Lower lobe of right lung (tissue), 2 donors: Measurements from ENCODE around the gene PLSCR3. TPM values are rescaled to one million over a fixed set of nuclear protein-coding genes. Genes with fewer than 3 reads are reported as not detected.

ENCODE experiments used
- ATAC-seq, 2 donors: fragments of 200-7000 bp; cut with Tn5 transposase; one replicate each; pipeline ENCODE4 v1.9.1; 2020 to 2022; ENCODE audit warnings: mild to moderate bottlenecking in 2 of 2, moderate library complexity in 2 of 2
- DNase-seq: peaks from one replicate; pipeline ENCODE4 v3.0.0-alpha.2; 2020
- H3K27ac ChIP-seq: fragments of 200-600 bp; one replicate; pipeline ENCODE4 v1.8.0; 2022
- H3K27me3 ChIP-seq: fragments of 200-600 bp; one replicate; pipeline ENCODE4 v1.8.0; 2022; ENCODE audit warnings: low read depth
- H3K36me3 ChIP-seq: fragments of 200-600 bp; one replicate; pipeline ENCODE4 v1.8.0; 2022; ENCODE audit warnings: mild to moderate bottlenecking
- H3K4me1 ChIP-seq: fragments of 200-600 bp; one replicate; pipeline ENCODE4 v1.8.0; 2022
- H3K4me3 ChIP-seq: fragments of 200-600 bp; one replicate; pipeline ENCODE4 v1.8.0; 2022; ENCODE audit warnings: mild to moderate bottlenecking
- H3K9me3 ChIP-seq: fragments of 200-600 bp; one replicate; pipeline ENCODE4 v1.8.0; 2022
- intact Hi-C: fragments of 100-400 bp; cut with DNase I; formaldehyde crosslinking; loops from one replicate; pipeline ENCODE4 v1.11.0; 2022
- total RNA-seq: library from RNA; stranded (reverse); fragmentation: NEBNext Ultra II Directional; extraction: Animal tissue kit (Norgen Biotek cat#: 25700); gene quantifications from one replicate; pipeline ENCODE4 v1.2.1, GENCODE V29; 2021
- TF ChIP-seq, protein P1 (sequence below): fragments of 200-600 bp; IDR thresholded peaks from one replicate; pipeline ENCODE4 v1.8.0; 2022; ENCODE audit warnings: antibody characterized with exemption, mild to moderate bottlenecking
- donor health status: DM: no; HTN: yes; CAD: no; lungs with severe emphysema.

The PLSCR3 gene
- total RNA-seq, 1 donor from 2014 or later = 27.1 TPM

DNA sequence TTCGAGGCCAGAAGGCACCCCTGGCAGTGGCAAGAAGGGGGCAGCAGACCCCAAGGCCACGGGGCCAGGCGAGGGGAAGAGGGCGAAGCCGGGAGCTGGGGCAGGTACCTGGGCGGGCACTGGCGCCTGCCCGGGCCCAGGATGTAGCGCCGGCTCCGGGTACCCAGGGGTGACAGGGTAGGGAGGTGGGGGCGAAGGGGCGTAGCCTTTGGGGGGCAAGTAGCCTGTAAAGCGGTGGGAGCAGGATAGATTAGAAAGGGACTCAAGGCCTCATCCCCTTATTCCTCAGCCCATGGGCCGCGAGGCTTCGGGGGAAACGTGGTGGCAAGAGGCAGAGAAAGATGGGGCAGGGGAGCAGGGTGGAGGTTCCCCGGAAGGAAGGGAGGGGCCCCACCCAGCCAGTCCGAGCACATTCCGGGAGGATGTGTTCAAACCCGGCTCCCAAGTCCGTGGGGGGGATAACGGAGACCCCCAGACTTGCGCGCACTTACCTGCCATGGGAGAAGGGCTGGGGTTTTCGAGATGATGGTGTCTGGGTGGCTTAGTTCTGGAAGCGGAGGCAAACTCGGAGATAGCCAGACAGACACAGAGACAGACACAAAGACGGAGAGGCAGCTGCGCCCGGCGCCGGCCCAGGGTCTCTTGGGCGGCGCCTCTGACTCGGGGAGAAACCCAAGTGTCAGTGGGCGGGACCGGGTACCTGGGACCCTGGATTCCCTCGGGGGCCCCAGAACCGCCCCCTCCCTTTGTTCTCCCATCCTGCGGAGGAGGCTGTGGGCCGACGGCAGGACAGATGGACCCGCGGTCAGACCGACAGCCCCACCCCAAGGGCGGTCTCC, 493 bp downstream of the PLSCR3 start:
- DNase-seq (no peak), ATAC-seq (peak; percentile 41)
- Histone ChIP-seq H3K4me1 (peaks cover 26% of the 10 kb centered on the region), H3K27me3 (no peaks in the 10 kb centered on the region), H3K27ac (peak overlapping the region; percentile 87), H3K36me3 (peaks cover 28% of the 10 kb centered on the region), H3K9me3 (no peaks in the 10 kb centered on the region), H3K4me3 (peak overlapping the region; percentile 86)
- TF ChIP-seq, protein P1, sequence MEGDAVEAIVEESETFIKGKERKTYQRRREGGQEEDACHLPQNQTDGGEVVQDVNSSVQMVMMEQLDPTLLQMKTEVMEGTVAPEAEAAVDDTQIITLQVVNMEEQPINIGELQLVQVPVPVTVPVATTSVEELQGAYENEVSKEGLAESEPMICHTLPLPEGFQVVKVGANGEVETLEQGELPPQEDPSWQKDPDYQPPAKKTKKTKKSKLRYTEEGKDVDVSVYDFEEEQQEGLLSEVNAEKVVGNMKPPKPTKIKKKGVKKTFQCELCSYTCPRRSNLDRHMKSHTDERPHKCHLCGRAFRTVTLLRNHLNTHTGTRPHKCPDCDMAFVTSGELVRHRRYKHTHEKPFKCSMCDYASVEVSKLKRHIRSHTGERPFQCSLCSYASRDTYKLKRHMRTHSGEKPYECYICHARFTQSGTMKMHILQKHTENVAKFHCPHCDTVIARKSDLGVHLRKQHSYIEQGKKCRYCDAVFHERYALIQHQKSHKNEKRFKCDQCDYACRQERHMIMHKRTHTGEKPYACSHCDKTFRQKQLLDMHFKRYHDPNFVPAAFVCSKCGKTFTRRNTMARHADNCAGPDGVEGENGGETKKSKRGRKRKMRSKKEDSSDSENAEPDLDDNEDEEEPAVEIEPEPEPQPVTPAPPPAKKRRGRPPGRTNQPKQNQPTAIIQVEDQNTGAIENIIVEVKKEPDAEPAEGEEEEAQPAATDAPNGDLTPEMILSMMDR = no peak
- intact Hi-C loops = no loop called here

DNA sequence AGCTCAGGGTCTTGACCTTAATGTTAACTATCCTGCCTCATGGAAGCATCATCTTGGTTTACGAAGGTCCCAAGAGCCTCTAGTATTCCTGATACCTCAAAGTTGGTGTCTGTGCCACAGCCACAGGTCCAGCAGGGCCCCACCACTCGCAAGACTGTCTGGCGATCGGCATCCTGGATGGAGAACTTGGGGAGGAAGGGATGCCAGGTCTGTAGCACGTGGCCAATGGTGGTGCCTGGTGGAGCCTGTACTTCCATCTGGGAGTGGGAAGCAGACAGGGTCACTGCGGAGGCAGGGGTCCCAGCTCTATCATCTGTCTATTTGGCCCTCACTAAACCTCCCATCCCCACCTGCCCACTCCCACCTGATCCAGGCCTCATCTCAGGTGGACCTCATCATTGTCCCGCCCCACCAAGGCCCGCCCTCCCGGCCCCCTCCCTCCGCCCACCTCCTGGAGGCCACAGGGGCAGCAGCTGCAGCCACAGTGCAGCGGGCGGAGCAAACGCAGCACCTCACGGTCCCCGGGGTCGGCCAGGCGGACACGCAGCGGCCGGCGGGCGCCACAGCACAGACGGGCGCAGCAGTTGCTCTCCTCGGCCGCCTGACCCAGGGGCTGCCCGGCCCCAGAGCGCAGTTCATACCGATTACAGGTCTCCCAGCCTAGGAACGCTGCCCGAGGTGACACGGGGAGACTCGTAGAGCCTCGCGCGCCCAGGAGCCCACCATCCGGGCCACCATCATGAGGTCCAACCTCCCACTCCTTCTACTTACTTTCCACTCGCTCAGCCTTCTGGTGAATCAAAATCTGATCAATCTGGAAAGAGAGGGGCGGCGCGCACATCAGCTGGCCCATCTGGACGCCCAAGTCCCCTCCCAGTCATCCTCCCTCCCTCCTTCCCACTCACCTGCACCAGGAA, 1.4 kb downstream of the PLSCR3 start:
- Histone ChIP-seq H3K36me3 (peaks cover 37% of the 10 kb centered on the region), H3K27me3 (no peaks in the 10 kb centered on the region), H3K9me3 (no peaks in the 10 kb centered on the region), H3K4me3 (peak overlapping the region; percentile 86), H3K27ac (peak overlapping the region; percentile 87), H3K4me1 (peaks cover 26% of the 10 kb centered on the region)
- intact Hi-C loops = no loop called here
- DNase-seq (no peak), ATAC-seq (no peak)
- TF ChIP-seq, protein P1 = no peak

DNA sequence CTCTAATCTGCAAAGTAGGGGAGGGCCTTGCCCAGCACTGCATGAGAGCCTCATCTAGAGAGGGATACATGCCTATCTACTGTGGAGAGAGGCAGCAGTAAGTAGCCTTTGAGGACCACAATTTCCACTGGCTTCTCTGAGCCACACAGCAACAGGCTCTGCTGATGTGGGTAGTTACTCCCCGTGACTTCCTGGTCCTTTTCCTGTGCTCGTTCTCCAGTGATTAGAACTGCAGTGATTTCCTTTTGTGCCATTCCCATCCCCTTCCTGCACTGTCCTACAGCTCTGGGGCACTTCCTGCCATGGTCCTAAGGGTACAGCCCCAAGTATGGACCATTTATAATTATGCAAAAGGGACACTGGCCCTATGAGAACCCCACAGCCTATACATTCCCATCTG, 3.0 kb downstream of the PLSCR3 start:
- no peaks in the 10 kb centered on the region for H3K27me3 ChIP-seq
- H3K27ac ChIP-seq = peak overlapping the region; percentile 46
- TF ChIP-seq, protein P1 = no peak
- no peak for DNase-seq
- H3K9me3 ChIP-seq = no peaks in the 10 kb centered on the region
- peaks cover 26% of the 10 kb centered on the region for H3K4me1 ChIP-seq
- intact Hi-C loops = no loop called here
- H3K36me3 ChIP-seq = peaks cover 48% of the 10 kb centered on the region
- no peak for ATAC-seq
- H3K4me3 ChIP-seq = no peak overlapping the region

DNA sequence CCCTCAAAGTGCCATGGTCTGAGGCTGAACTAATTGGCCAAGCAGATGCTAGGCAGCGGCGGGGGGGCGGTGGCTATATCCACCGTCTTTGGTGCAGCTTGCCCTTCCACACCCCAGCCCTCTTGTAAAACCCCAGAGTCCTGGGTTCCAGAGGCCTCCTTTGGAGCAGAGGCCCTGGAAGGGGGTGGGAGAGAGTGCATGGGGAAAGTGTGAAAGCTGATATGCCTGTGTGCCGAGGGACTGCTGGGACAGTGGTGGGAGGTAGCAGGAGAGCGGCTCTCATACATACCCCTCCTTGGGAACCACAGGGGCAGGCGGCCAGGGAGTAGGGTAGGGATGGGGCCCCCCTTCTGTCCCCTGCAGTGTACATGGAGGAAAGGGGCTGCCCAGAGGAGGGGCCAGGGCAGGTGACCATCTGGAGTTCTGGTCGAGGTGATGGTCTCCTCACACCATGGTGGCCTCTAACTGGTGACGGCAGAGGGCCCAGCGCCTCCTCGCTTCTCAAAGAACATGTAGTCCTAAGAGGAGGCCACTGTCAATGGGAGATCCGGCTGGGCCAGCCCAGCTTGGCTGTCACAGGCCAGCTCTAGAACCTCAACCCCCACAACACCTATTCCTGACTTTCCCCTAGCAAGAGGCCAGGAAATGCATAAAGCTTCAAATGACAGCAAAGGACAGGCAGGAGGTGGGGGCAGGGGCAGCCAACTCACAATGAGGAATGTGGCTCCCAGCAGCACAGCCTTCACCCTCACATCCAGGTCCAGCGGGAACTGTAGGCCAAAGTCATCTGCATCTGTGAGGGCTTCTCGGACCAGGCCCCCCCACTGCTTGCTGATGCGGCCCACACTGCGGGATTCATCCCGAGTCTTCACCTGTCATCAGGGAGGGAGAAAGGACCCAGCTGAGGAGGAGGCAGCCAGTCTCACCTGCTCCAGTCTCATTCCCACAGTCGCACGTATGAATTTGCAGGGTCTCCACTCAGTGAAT, 4.1 kb downstream of the PLSCR3 start:
- intact Hi-C loops = no loop called here
- peaks cover 48% of the 10 kb centered on the region for H3K36me3 ChIP-seq
- no peaks in the 10 kb centered on the region for H3K9me3 ChIP-seq
- ATAC-seq = no peak
- H3K27ac ChIP-seq = no peak overlapping the region
- peaks cover 25% of the 10 kb centered on the region for H3K4me1 ChIP-seq
- H3K27me3 ChIP-seq = no peaks in the 10 kb centered on the region
- TF ChIP-seq, protein P1 = no peak
- no peak for DNase-seq
- no peak overlapping the region for H3K4me3 ChIP-seq

DNA sequence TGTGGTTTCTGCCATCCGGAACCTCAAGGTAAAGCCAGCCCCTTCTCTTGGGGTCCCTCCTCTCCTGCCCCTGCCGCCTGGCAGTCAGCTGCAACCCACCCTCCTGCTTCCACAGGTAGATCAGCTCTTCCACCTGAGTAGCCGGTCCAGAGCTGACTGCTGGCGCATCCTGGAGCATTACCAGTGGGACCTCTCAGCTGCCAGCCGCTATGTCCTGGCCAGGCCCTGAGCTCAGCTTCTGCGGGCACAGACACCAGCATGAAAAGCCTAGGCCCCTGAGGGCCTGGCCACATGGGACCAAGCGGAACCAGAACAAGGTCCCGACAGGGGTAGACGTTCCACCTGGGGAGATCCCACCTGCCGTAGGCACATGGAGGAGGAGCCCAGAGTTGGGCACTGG, 5.5 kb downstream of the PLSCR3 start:
- TF ChIP-seq, protein P1 = no peak
- DNase-seq (no peak), ATAC-seq (no peak)
- Histone ChIP-seq H3K27ac (no peak overlapping the region), H3K36me3 (peaks cover 54% of the 10 kb centered on the region), H3K4me3 (no peak overlapping the region), H3K4me1 (peaks cover 24% of the 10 kb centered on the region), H3K9me3 (no peaks in the 10 kb centered on the region), H3K27me3 (no peaks in the 10 kb centered on the region)
- intact Hi-C loops = no loop called here
